Fibroblast of skin of scalp (primary cell): ENCODE data around the gene EML5. TPM values are rescaled to one million over a fixed set of nuclear protein-coding genes. Genes with fewer than 3 reads are reported as not detected.
"Not testable (repeated sequence)": the region's sequence is repeated elsewhere in the genome, so short reads cannot be mapped to it uniquely, and the experiment has no call there.

Experiments used
- DNase-seq: peaks from one replicate; pipeline ENCODE4 v3.0.0-alpha.2; 2013
- polyA plus RNA-seq, 2 experiments: library from polyadenylated mRNA; unstranded; fragments of 120-200 nt; gene quantifications; one replicate each; pipeline ENCODE4 v1.2.1, GENCODE V29; 2013; ENCODE audit not compliant: insufficient read length in 2 of 2

Gene EML5
- not detected for polyA plus RNA-seq (2013, experiment 1 of 2; ENCODE audit: insufficient read length)
- 0.20 TPM for polyA plus RNA-seq (2013, experiment 2 of 2; ENCODE audit: insufficient read length)

DNA sequence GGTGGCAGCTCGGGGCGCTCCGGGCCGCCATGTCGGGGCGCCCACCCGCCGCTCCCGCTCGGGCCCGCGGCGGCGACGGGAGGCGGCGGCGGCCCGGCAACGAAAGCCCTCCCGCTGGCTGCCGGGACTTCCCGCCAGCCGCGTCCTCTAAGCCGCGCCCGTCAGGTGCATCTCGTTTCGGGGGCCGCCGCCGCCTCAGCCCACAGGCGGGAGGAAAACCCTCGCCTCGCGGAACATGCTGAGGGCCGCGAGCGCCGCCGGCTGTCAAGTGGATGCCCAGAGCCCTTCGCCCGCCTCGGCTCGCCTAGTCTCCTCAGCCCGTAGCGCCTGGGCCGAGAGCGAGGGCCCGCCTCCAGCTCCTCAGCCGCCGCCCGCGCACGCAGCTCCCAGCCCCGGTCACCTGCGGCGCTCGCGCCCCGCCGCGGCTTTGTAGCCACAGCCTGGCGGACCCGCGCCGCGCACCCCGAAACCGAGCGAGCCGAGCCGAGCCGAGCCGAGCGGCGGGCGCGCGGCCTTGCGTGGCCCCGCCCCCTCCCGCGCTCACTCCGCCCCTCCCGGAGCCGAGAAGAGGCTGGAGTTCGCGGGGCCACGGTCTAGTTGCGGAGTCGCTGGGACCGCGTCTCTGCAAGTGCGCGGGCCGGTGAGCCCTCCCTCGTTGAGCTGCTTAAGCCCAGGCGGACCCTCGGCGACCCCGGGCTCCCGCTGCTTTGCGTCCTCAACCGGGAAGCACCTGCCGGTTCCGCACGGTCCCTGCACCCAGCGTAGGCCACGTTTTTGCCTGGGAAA is at the start of gene EML5:
TSS of gene EML5 (minus strand) at position 481 of the 786 bp plus-strand sequence. CDS start at position 31, 450 bp downstream.
- DNase-seq, result peak; percentile 54

- DNase-seq, result no peak
These were observed 49.7 kb upstream of the EML5 start for GRCh38 chr14:88842414-88842813.

- DNase-seq, result peak; percentile 46
These were observed 49.0 kb upstream of the EML5 start for GRCh38 chr14:88841741-88842140.

DNA sequence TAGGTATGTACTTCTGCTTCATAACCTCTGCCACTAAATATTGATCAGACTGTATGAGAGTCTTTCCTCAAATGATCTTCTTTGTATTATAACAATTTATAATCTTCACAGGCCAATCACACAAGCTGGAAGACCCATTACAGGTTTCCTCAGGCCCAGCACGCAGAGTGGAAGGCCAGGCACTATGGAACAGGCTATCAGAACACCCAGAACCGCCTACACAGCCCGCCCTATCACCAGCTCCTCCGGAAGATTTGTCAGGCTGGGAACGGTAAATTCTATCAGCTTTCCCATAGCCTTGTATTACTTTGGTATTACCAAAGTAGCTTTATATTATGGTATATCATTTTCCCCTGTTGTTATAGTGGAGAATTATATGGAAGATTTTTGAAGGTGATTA is 48.2 kb upstream of the EML5 start:
- DNase-seq, result no peak

DNA sequence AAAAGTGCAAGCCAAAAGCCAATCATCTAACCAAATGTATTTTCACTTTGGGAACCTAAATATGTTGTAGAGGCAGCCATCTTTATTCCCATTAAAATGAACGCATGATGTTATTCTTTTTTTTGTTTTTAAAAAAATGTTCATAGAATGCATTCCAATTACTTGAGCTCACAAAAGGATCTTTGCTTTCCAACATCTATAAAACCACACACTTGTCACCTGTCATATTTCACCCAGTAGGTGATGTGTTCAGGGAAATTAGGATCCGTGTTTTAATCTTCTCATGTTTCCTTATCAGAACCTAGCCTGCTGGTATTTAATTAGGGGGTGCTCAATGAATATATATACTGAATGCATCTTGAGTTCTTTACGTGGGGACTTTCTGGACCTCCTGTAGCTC is 45.3 kb upstream of the EML5 start:
- DNase-seq, result no peak

DNA sequence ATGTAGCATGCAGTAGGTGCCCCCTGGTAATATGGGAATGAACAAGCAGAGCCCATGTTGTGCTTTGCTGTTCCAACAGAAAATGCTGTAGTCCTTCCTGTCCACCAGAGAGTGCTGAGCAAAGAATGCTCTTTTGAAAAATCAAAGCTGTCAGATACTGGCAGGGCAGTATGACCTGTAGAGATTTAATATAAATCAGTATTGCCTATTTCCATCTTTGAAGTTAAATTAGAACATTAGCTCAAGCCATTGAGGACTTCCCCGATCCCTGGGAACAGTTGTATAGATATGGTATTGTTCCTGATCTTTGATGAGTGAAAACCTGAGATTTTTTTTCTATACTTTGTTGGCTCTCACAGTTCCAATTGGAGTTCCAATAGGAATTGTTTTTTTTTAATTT is 44.7 kb upstream of the EML5 start:
- no peak for DNase-seq

- peak; percentile 29 for DNase-seq
These were observed 42.9 kb upstream of the EML5 start for GRCh38 chr14:88835661-88836060.

- DNase-seq, result peak; percentile 75
These were observed 42.2 kb upstream of the EML5 start for GRCh38 chr14:88834883-88835431.

GRCh38 chr14:88831284-88831683 is 38.5 kb upstream of the EML5 start:
- peak; percentile 50 for DNase-seq

DNA sequence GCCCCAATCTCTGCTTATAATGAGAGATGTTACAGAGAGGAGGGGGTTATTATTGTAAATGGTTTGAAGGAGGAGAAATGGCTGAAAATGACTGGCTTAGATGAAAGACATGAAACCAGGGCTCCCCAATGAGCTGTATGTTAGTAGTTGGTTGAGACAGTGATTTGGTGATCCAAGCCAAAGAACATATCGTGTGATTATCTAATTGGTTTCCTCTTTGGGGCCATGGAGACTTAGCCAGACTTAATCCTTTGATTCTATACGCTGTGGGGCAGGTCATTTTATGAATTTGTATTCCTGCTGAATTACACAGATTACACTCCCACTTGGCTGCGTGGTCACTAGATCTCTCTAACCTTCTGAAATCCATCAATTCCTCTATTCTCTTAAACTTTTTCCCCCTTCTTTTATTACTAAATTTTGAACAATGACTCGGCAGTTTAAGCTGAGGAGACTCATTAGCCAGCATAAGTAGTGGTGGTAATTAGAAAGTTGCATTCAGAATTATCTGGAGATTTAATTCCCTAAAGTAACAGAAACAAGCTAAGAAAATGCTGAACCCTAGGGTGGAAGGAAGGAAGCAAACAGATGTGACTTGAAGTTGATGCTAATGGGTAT is 37.0 kb upstream of the EML5 start:
- DNase-seq, result no peak

GRCh38 chr14:88829188-88829587 is 36.4 kb upstream of the EML5 start:
- DNase-seq, result no peak

DNA sequence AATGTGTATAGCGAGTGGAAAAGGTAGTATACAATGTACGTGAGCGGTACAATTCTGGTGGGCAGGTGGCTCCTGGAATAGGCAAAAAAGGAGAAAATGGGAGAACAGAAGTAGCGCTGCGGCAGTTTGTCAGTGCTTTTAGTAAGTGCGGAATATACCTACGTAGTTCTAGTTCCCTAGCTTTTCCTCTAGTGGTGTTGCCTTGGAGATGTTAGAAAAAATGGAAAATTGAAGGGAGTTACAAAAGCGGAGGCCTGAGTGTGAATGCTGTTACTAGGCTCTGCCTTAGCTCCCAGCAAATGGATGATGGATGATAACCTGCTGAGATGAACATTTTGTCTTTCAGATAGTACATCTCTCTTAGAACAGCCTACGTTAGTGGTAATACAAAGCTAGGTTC is 32.8 kb upstream of the EML5 start:
- no peak for DNase-seq

GRCh38 chr14:88825078-88825458 is 32.3 kb upstream of the EML5 start:
- DNase-seq, result no peak

DNA sequence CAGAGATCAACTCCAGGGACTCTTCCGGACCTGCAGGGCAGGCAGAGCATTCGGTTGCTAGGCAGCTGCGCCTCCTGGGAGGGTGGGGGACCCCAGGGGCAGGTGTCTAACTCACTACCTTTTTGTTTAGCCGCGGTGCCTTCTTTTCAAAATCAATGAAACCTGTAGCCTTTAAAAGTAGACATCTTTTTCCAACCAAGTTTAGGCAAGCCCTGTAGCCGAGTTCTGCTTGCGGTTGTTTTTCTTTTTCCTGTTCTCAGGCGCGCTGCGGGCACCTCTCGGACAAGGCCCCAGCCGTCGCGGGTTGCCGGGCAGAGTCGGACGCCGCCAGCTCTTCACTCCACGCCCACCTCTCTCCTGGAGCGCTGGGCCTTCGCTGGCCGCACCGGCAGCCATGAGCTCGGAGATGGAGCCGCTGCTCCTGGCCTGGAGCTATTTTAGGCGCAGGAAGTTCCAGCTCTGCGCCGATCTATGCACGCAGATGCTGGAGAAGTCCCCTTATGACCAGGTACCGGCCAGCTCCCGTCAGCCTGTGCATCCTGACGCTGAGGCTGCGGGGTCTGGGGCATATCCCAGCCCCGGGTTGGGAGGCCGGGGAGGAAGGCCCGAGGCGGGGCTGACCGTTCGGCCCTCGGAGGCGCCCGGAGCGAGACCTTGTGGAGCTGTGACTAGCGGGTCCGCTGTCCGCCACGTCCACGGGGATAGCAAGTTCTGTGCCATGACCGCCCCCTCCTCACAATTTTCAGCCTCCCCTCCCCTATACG is 31.7 kb upstream of the EML5 start, which contains the start of gene TTC8:
TSS of gene TTC8 (plus strand) at position 338 of the 764 bp plus-strand sequence. CDS start at position 395, 57 bp downstream.
- peak; percentile 89 for DNase-seq

DNA sequence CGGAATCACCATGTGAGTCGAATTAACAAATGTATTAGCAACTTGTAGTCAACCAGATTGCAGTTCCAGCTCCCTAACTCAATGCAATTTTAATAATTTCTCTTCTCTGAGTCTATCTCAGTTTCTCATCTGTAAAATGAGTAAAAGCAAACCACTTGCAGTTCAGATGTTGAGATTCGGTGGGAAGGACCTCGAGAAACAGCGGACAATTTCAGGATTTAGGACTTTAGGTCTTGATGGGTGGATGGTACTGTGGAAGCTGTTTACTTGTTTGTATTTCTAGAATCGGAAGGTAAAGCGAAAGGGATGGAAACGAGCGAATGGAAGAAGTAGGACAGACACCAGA is 31.2 kb upstream of the EML5 start:
- no peak for DNase-seq

DNA sequence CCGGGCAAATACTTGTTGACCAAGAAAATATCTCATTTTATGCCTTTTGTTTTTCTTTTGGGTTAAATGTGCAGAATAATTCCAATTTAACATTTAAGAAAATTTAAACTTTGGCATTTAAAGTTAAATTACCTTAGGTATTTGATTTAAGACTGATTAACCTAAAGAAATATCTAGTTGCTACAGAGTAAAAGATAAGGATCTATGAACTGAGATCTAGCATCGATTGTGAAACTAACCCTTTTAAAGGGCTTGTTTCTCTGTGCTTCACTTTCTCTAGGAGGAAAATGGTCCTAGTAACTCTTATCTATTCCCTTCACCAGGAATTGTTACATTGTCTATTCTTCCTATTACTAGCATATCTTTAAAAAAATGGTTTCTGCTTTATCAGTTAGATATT is 29.1 kb upstream of the EML5 start:
- no peak for DNase-seq

GRCh38 chr14:88821378-88821777 is 28.6 kb upstream of the EML5 start:
- no peak for DNase-seq

DNA sequence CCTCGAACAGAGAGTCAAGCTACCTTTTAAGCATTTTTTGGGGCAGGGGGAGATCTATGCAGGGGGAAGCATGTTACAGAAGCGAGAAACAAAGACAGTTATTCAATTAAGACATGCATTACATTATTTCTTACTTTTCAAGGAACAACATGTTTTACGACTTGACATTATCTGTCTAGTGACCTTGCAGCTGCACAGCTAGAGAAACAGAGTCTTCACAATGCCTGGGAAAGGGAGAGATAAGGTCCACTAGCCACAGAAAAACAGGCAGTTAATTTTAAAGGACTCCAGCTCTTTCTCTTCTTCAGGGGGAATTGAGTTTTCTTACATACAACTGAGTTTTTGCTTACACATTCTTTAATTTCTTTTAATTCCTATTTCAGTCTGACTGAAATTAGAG is 26.9 kb upstream of the EML5 start:
- DNase-seq, result not testable (repeated sequence)

DNA sequence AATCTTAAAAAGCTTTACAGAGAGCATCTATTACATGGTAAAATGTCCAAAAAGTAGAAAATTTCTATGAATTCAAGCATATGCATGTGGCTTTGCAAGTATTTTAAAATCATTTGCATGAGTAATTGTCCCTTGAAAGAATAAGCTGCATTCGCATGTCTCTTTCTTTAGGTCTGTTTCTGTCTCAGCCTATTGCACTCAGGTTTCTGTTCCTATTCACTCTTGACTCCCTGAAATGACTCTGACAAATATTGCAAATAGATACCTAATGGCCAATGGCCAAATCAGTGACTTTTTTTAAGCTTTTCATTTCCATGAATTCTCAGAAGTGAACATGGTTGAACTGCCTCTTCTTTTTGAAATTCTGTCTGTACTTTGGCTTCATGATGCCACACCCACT is 25.3 kb upstream of the EML5 start:
- DNase-seq, result no peak

GRCh38 chr14:88815980-88816379 is 23.2 kb upstream of the EML5 start:
- no peak for DNase-seq

- no peak for DNase-seq
These were observed 15.6 kb upstream of the EML5 start for GRCh38 chr14:88808359-88808758.

- no peak for DNase-seq
These were observed 11.7 kb upstream of the EML5 start for GRCh38 chr14:88804477-88804876.

- no peak for DNase-seq
These were observed 11.3 kb upstream of the EML5 start for GRCh38 chr14:88804035-88804434.
